H1 (cell line): ENCODE measurements around the gene SPATS1. TPM values are rescaled to one million over a fixed set of nuclear protein-coding genes. Genes with fewer than 3 reads are reported as not detected.

Source experiments
- CTCF ChIA-PET: fragments of 300-600 bp; sonication (Branson Sonifier 250); formaldehyde crosslinking; loops from one replicate; lab custom pipeline; 2021; ENCODE audit not compliant: partially characterized antibody; lab: Charles Lee
- POLR2A ChIA-PET: fragments of 300-600 bp; sonication (Branson Sonifier 250); formaldehyde crosslinking; loops from one replicate; lab custom pipeline; 2021; ENCODE audit warnings: inconsistent platforms; ENCODE audit not compliant: partially characterized antibody; lab: Charles Lee
- DNase-seq, 2 experiments: peaks; one replicate each; pipeline versions ENCODE4 v3.0.0 to v3.0.0-alpha.2; 2010 to 2022; ENCODE audit warnings: low spot score in 2 of 2, low read depth in 1 of 2, mixed read lengths in 1 of 2
- FAIRE-seq: peaks from 2 replicates; lab custom pipeline; 2011; peaks lifted over from hg19 to GRCh38; lab: Jason Lieb, UNC
- H2AFZ ChIP-seq: 2 replicates; pipeline ENCODE4 v1.8.1; 2012; ENCODE audit warnings: low read length, inconsistent platforms
- H2AK5ac ChIP-seq: 2 replicates; pipeline ENCODE4 v1.6.1; 2013; ENCODE audit warnings: low read depth, low read length
- H2BK120ac ChIP-seq: replicated peaks from 2 replicates; pipeline ENCODE3; 2013; ENCODE audit warnings: low read depth, low read length, inconsistent platforms
- H2BK12ac ChIP-seq: 2 replicates; pipeline ENCODE4 v1.6.1; 2013; ENCODE audit warnings: low read depth, low read length
- H2BK15ac ChIP-seq: 2 replicates; pipeline ENCODE4 v1.6.1; 2013; ENCODE audit warnings: low read length
- H2BK20ac ChIP-seq: 2 replicates; pipeline ENCODE4 v1.6.1; 2013; ENCODE audit warnings: low read length
- H2BK5ac ChIP-seq: 2 replicates; pipeline ENCODE4 v1.6.1; 2013; ENCODE audit warnings: low read depth, low read length
- H3K14ac ChIP-seq: 2 replicates; pipeline ENCODE4 v1.6.1; 2013; ENCODE audit warnings: inconsistent platforms; ENCODE audit not compliant: insufficient read length
- H3K18ac ChIP-seq: 2 replicates; pipeline ENCODE4 v1.6.1; 2013; ENCODE audit warnings: low read length; ENCODE audit errors: extremely low read depth
- H3K23ac ChIP-seq: 2 replicates; pipeline ENCODE4 v1.6.1; 2013; ENCODE audit warnings: inconsistent platforms; ENCODE audit not compliant: insufficient read length
- H3K23me2 ChIP-seq: 2 replicates; pipeline ENCODE4 v1.6.1; 2013; ENCODE audit warnings: low read depth, low read length
- H3K27ac ChIP-seq: 2 replicates; pipeline ENCODE4 v1.6.1; 2011; ENCODE audit warnings: low read depth, low read length, inconsistent platforms
- H3K27me3 ChIP-seq, 4 experiments: replicated peaks in 1 of 4; 1 replicate in 1 of 4; 2 replicates in 3 of 4; pipeline versions ENCODE4 v1.6.1 to v1.8.1; 2011 to 2013; ENCODE audit warnings: low read length in 3 of 4, mild to moderate bottlenecking in 3 of 4, inconsistent platforms in 2 of 4, mixed read lengths in 2 of 4, moderate library complexity in 1 of 4; ENCODE audit not compliant: control insufficient read depth in 3 of 4, insufficient read depth in 3 of 4; ENCODE audit errors: extremely low read depth in 1 of 4
- H3K36me3 ChIP-seq, 4 experiments: 2 replicates each; pipeline versions ENCODE4 v1.6.1 to v1.8.1; 2011 to 2013; ENCODE audit warnings: mild to moderate bottlenecking in 4 of 4, low read length in 3 of 4, moderate library complexity in 2 of 4, control low read depth in 1 of 4, inconsistent platforms in 1 of 4; ENCODE audit not compliant: insufficient read depth in 4 of 4, control insufficient read depth in 2 of 4
- H3K4ac ChIP-seq: replicated peaks from 2 replicates; pipeline ENCODE3; 2013; ENCODE audit warnings: low read length, low read depth, mixed read lengths, inconsistent platforms; ENCODE audit not compliant: insufficient read length
- H3K4me1 ChIP-seq, 4 experiments: replicated peaks in 1 of 4; 1 replicate in 1 of 4; 2 replicates in 3 of 4; pipeline versions ENCODE4 v1.6.1 to v1.8.1; 2011 to 2013; ENCODE audit warnings: low read length in 3 of 4, inconsistent platforms in 2 of 4, mixed read lengths in 1 of 4; ENCODE audit not compliant: insufficient read depth in 4 of 4, control insufficient read depth in 3 of 4
- H3K4me2 ChIP-seq, 2 experiments: 2 replicates each; pipeline versions ENCODE4 v1.6.1 to v1.8.1; 2011 to 2013; ENCODE audit warnings: low read depth in 2 of 2, low read length in 2 of 2, control low read depth in 1 of 2, inconsistent platforms in 1 of 2, mild to moderate bottlenecking in 1 of 2; ENCODE audit not compliant: insufficient read depth in 1 of 2
- H3K4me3 ChIP-seq, 4 experiments: fragments of 200-600, 300-600 bp in 1 of 4; sonication (generic), shearing (Covaris generic), sonication (Bioruptor Twin) in 1 of 4; 2 replicates each; pipeline versions ENCODE4 v1.5.1 to v1.8.1; 2011 to 2016; ENCODE audit warnings: low read length in 4 of 4, low read depth in 3 of 4, control low read depth in 2 of 4, inconsistent platforms in 2 of 4, mild to moderate bottlenecking in 2 of 4, mixed read lengths in 1 of 4, moderate library complexity in 1 of 4; ENCODE audit not compliant: insufficient read depth in 2 of 4; ENCODE audit errors: extremely low read depth in 1 of 4
- H3K56ac ChIP-seq: replicated peaks from 2 replicates; pipeline ENCODE3; 2013; ENCODE audit warnings: low read depth, mild to moderate bottlenecking, mixed read lengths, low read length, inconsistent platforms; ENCODE audit not compliant: insufficient read length
- H3K79me1 ChIP-seq: 2 replicates; pipeline ENCODE4 v1.6.1; 2013; ENCODE audit warnings: low read depth, low read length, control low read depth
- H3K79me2 ChIP-seq, 2 experiments: 2 replicates each; pipeline versions ENCODE4 v1.6.1 to v1.8.1; 2012 to 2013; ENCODE audit warnings: low read length in 2 of 2, mild to moderate bottlenecking in 2 of 2, inconsistent platforms in 1 of 2; ENCODE audit not compliant: insufficient read depth in 2 of 2, control insufficient read depth in 1 of 2
- H3K9ac ChIP-seq, 4 experiments: replicated peaks in 1 of 4; 1 replicate in 1 of 4; 2 replicates in 3 of 4; pipeline versions ENCODE4 v1.6.1 to v1.8.1; 2011 to 2013; ENCODE audit warnings: low read depth in 3 of 4, low read length in 3 of 4, control low read depth in 2 of 4, mild to moderate bottlenecking in 2 of 4, moderate library complexity in 2 of 4, inconsistent platforms in 1 of 4; ENCODE audit errors: extremely low read depth in 1 of 4
- H3K9me3 ChIP-seq, 2 experiments: 2 replicates each; pipeline versions ENCODE4 v1.6.1 to v1.8.1; 2012 to 2013; ENCODE audit warnings: mild to moderate bottlenecking in 2 of 2, moderate library complexity in 2 of 2, control low read depth in 1 of 2, inconsistent platforms in 1 of 2, low read depth in 1 of 2, low read length in 1 of 2, mixed read lengths in 1 of 2; ENCODE audit not compliant: insufficient read depth in 2 of 2
- H4K20me1 ChIP-seq, 2 experiments: replicated peaks in 1 of 2; 2 replicates each; pipeline versions ENCODE3 to v1.8.1; 2011 to 2013; ENCODE audit warnings: inconsistent platforms in 2 of 2, low read length in 2 of 2, mild to moderate bottlenecking in 1 of 2; ENCODE audit not compliant: insufficient read depth in 2 of 2, control insufficient read depth in 1 of 2
- H4K5ac ChIP-seq: 2 replicates; pipeline ENCODE4 v1.6.1; 2013; ENCODE audit warnings: low read length, low read depth, mixed read lengths, inconsistent platforms; ENCODE audit not compliant: insufficient read length
- H4K8ac ChIP-seq: 2 replicates; pipeline ENCODE4 v1.8.0; 2013; ENCODE audit warnings: mild to moderate bottlenecking, moderate library complexity, low read length, inconsistent platforms; ENCODE audit not compliant: insufficient read depth; ENCODE audit errors: extremely low read depth
- H4K91ac ChIP-seq: replicated peaks from 2 replicates; pipeline ENCODE3; 2013; ENCODE audit warnings: low read length, mixed read lengths, inconsistent platforms; ENCODE audit not compliant: insufficient read length
- BCL11A ChIP-seq, 2 experiments: IDR thresholded peaks; one replicate each; pipeline ENCODE4 v1.6.1; 2011; ENCODE audit warnings: low read depth in 2 of 2, low read length in 2 of 2, mild to moderate bottlenecking in 2 of 2
- CBX5 ChIP-seq: fragments of 300-800, 300-1000 bp; sonication (generic); IDR thresholded peaks from 2 replicates; pipeline ENCODE4 v1.7.1; 2016; ENCODE audit warnings: antibody characterized with exemption, low read length, low read depth
- CEBPB ChIP-seq: IDR thresholded peaks from 2 replicates; pipeline ENCODE4 v1.6.1; 2012; ENCODE audit warnings: low read depth, low read length
- CTBP2 ChIP-seq: IDR thresholded peaks from 2 replicates; pipeline ENCODE4 v1.7.0; 2011; ENCODE audit warnings: borderline replicate concordance, mild to moderate bottlenecking, moderate library complexity, mixed read lengths, low read length; ENCODE audit not compliant: insufficient read depth, insufficient read length
- FOSL1 ChIP-seq: IDR thresholded peaks from 2 replicates; pipeline ENCODE4 v1.6.1; 2011; ENCODE audit warnings: mild to moderate bottlenecking, low read depth, low read length, moderate library complexity; ENCODE audit not compliant: insufficient read depth
- GABPA ChIP-seq: IDR thresholded peaks from 2 replicates; pipeline ENCODE4 v1.6.1; 2011; ENCODE audit warnings: mild to moderate bottlenecking, low read length, moderate library complexity, borderline replicate concordance; ENCODE audit not compliant: insufficient read depth
- KDM4A ChIP-seq: IDR thresholded peaks from one replicate; pipeline ENCODE4 v1.7.1; 2012; ENCODE audit warnings: low read depth, mild to moderate bottlenecking, moderate library complexity, low read length, inconsistent platforms; ENCODE audit not compliant: severe bottlenecking
- KDM5A ChIP-seq: fragments of 200-600 bp; IDR thresholded peaks from 2 replicates; pipeline ENCODE4 v1.7.1; 2012; ENCODE audit warnings: mild to moderate bottlenecking, low read length, inconsistent platforms, mixed read lengths
- RAD21 ChIP-seq, 2 experiments: IDR thresholded peaks in 1 of 2; conservative IDR thresholded peaks in 1 of 2; 2 replicates each; pipeline ENCODE4 v1.6.1; 2011; ENCODE audit warnings: low read depth in 2 of 2, low read length in 2 of 2, improper control_type of control experiment in 1 of 2, inconsistent platforms in 1 of 2, mild to moderate bottlenecking in 1 of 2, moderate library complexity in 1 of 2
- RBBP5 ChIP-seq: IDR thresholded peaks from 2 replicates; pipeline ENCODE4 v1.7.1; 2012; ENCODE audit warnings: low read depth, mild to moderate bottlenecking, inconsistent platforms, low read length, moderate library complexity, borderline replicate concordance
- RFX5 ChIP-seq: IDR thresholded peaks from 2 replicates; pipeline ENCODE4 v1.6.1; 2011; ENCODE audit warnings: low read depth, low read length, improper control_type of control experiment, borderline replicate concordance
- SP2 ChIP-seq: IDR thresholded peaks from 2 replicates; pipeline ENCODE4 v1.6.1; 2012; ENCODE audit warnings: mild to moderate bottlenecking, low read length, inconsistent platforms
- SP4 ChIP-seq: IDR thresholded peaks from 2 replicates; pipeline ENCODE4 v1.6.1; 2012; ENCODE audit warnings: low read length, inconsistent platforms
- TAF1 ChIP-seq: IDR thresholded peaks from 2 replicates; pipeline ENCODE4 v1.6.1; 2011; ENCODE audit warnings: mild to moderate bottlenecking, low read depth, low read length
- TAF7 ChIP-seq: optimal IDR thresholded peaks from 2 replicates; pipeline ENCODE3; 2011; ENCODE audit warnings: low read depth, mild to moderate bottlenecking, inconsistent platforms, low read length, moderate library complexity, borderline replicate concordance
- WGBS, 2 experiments: shearing (Covaris generic) in 1 of 2; methylation state at CpG; one replicate each; pipeline versions ENCODE4 v1.1.6 to v1.1.7; 2013 to 2015; ENCODE audit warnings: low lambda C conversion rate in 2 of 2, mixed read lengths in 2 of 2, inconsistent platforms in 1 of 2, low coverage in 1 of 2, missing lambda C conversion rate in 1 of 2; ENCODE audit not compliant: insufficient replicate concordance in 2 of 2, insufficient coverage in 1 of 2, insufficient read length in 1 of 2; ENCODE audit errors: extremely low coverage in 1 of 2, missing lambda C conversion rate in 1 of 2; 5-methylcytosine and 5-hydroxymethylcytosine counted together
- polyA plus RNA-seq, 7 experiments: library from polyadenylated mRNA; depleted of rRNA in 3 of 7; stranded (reverse) in 5 of 7; unstranded in 2 of 7; fragments of >200 nt in 5 of 7; fragments of 200-250 nt in 2 of 7; gene quantifications; 1 replicate in 5 of 7; 2 replicates in 1 of 7; 4 replicates in 1 of 7; pipeline versions ENCODE4 v1.2.1 to v1.2.3, GENCODE V29; 2011 to 2013; ENCODE audit warnings: missing spikeins in 2 of 7, mixed read lengths in 2 of 7
- total RNA-seq: library from RNA; stranded (reverse); fragmentation: NEBNext Ultra II Directional; extraction: Animal tissue kit (Norgen Biotek cat#: 25700); gene quantifications from 2 replicates; pipeline ENCODE4 v1.2.1, GENCODE V29; 2021

SPATS1 gene
- total and polyA plus RNA-seq, 2 of the 8 experiments (the other 6 are each of a cell fraction or from before 2014, with no cell fraction given) = not detected

GRCh38 chr6:44366781-44367180 lies 24.3 kb downstream of the SPATS1 start:
- no peak overlapping the region for H3K23ac ChIP-seq
- no peak overlapping the region for H2AK5ac ChIP-seq
- no peaks in the 10 kb centered on the region for H3K23me2 ChIP-seq
- no peak overlapping the region for H3K56ac ChIP-seq
- H3K4ac ChIP-seq = no peak overlapping the region
- H3K4me1 ChIP-seq = no peaks in the 10 kb centered on the region
- FAIRE-seq = no peak
- H4K5ac ChIP-seq = no peak overlapping the region
- no peak overlapping the region for H2BK120ac ChIP-seq
- WGBS, 2 experiments = 85% methylated on average over 3 of the region's 3 CpGs; no CpG with 5 or more reads in 1 of the 2 experiments
- H4K8ac ChIP-seq = no peak overlapping the region
- no peak overlapping the region for H2BK5ac ChIP-seq
- DNase-seq = no peak
- H3K4me2 ChIP-seq = no peak overlapping the region
- H3K27ac ChIP-seq = no peak overlapping the region
- TF ChIP-seq SP4 (no peak), SP2 (no peak), FOSL1 (no peak), RFX5 (no peak), CEBPB (no peak), TAF7 (no peak), BCL11A (IDR thresholded peaks at IDR 0.05; ENCODE audit: low read depth in 2 of 2, low read length in 2 of 2) (no peak), CBX5 (no peak), GABPA (no peak), RAD21 (IDR thresholded peaks at IDR 0.05 in 1 of 2, conservative IDR thresholded peaks at IDR 0.05 in 1 of 2; ENCODE audit: low read depth in 2 of 2, low read length in 2 of 2) (no peak), KDM4A (no peak), CTBP2 (no peak), RBBP5 (no peak), TAF1 (no peak), KDM5A (no peak)
- no peaks in the 10 kb centered on the region for H3K36me3 ChIP-seq
- H2BK15ac ChIP-seq = no peak overlapping the region
- H3K27me3 ChIP-seq = no peaks in the 10 kb centered on the region
- H4K20me1 ChIP-seq = no peaks in the 10 kb centered on the region
- H3K14ac ChIP-seq = no peak overlapping the region
- H2AFZ ChIP-seq = no peak overlapping the region
- no peaks in the 10 kb centered on the region for H3K9me3 ChIP-seq
- H3K79me1 ChIP-seq = no peaks in the 10 kb centered on the region
- H2BK12ac ChIP-seq = no peak overlapping the region
- H3K79me2 ChIP-seq = no peaks in the 10 kb centered on the region
- H3K9ac ChIP-seq = no peak overlapping the region
- no peak overlapping the region for H2BK20ac ChIP-seq
- POLR2A ChIA-PET = no interaction called here
- no peak overlapping the region for H3K4me3 ChIP-seq
- no peak overlapping the region for H3K18ac ChIP-seq
- no peak overlapping the region for H4K91ac ChIP-seq
- CTCF ChIA-PET = interaction anchor here (0.9 to 1.3 kb wide), 2 partner anchors 17 to 90 kb away, joined by 3 to 4 read pairs; no protein-coding TSS in a partner anchor
